Fibroblast of skin of back (primary cell): ENCODE results near the gene NRAP.

Source experiments
- DNase-seq: peaks from one replicate; pipeline ENCODE4 v3.0.0-alpha.2; 2013

Gene NRAP

GRCh38 chr10:113605268-113605978 is 58.4 kb downstream of the NRAP start:
- DNase-seq: no peak

GRCh38 chr10:113604572-113604971 is 59.3 kb downstream of the NRAP start:
- DNase-seq: no peak

- DNase-seq: no peak
These were observed 60.6 kb downstream of the NRAP start for GRCh38 chr10:113603057-113603777.

GRCh38 chr10:113600569-113600968 is 63.3 kb downstream of the NRAP start:
- DNase-seq: no peak

GRCh38 chr10:113594652-113595051 is 69.2 kb downstream of the NRAP start:
- no peak for DNase-seq

GRCh38 chr10:113592380-113592779 is 71.5 kb downstream of the NRAP start:
- no peak for DNase-seq

GRCh38 chr10:113590581-113590980 is 73.3 kb downstream of the NRAP start:
- no peak for DNase-seq

- no peak for DNase-seq
These were observed 74.6 kb downstream of the NRAP start for GRCh38 chr10:113589201-113589770.

GRCh38 chr10:113585949-113586348 is 77.9 kb downstream of the NRAP start:
- no peak for DNase-seq

GRCh38 chr10:113583571-113583970 is 80.3 kb downstream of the NRAP start:
- DNase-seq: no peak

- DNase-seq: no peak
These were observed 82.7 kb downstream of the NRAP start for GRCh38 chr10:113581092-113581491.

GRCh38 chr10:113578773-113579172 is 85.1 kb downstream of the NRAP start:
- DNase-seq: no peak

GRCh38 chr10:113576852-113577251 is 87.0 kb downstream of the NRAP start:
- peak; percentile 40 for DNase-seq

GRCh38 chr10:113573368-113573767 is 90.5 kb downstream of the NRAP start:
- DNase-seq: no peak

GRCh38 chr10:113572520-113573290 is 91.1 kb downstream of the NRAP start:
- DNase-seq: no peak

- no peak for DNase-seq
These were observed 94.3 kb downstream of the NRAP start for GRCh38 chr10:113569576-113569975.

- DNase-seq: no peak
These were observed 97.0 kb downstream of the NRAP start for GRCh38 chr10:113566888-113567287.

GRCh38 chr10:113565364-113565763 is 98.5 kb downstream of the NRAP start:
- no peak for DNase-seq

GRCh38 chr10:113563306-113564088 is 100.3 kb downstream of the NRAP start:
- DNase-seq: peak; percentile 59

- DNase-seq: no peak
These were observed 101.1 kb downstream of the NRAP start for GRCh38 chr10:113562704-113563103.

- DNase-seq: no peak
These were observed 101.8 kb downstream of the NRAP start for GRCh38 chr10:113562069-113562468.

- DNase-seq: no peak
These were observed 102.6 kb downstream of the NRAP start for GRCh38 chr10:113561214-113561613.
